H1 (cell line): Measurements from ENCODE around the gene DEDD. TPM values are rescaled to one million over a fixed set of nuclear protein-coding genes. Genes with fewer than 3 reads are reported as not detected.

Experiments used
- CTCF ChIA-PET: fragments of 300-600 bp; sonication (Branson Sonifier 250); formaldehyde crosslinking; loops from one replicate; lab custom pipeline; 2021; ENCODE audit not compliant: partially characterized antibody; lab: Charles Lee
- POLR2A ChIA-PET: fragments of 300-600 bp; sonication (Branson Sonifier 250); formaldehyde crosslinking; loops from one replicate; lab custom pipeline; 2021; ENCODE audit warnings: inconsistent platforms; ENCODE audit not compliant: partially characterized antibody; lab: Charles Lee
- DNase-seq, 2 experiments: peaks; one replicate each; pipeline versions ENCODE4 v3.0.0 to v3.0.0-alpha.2; 2010 to 2022; ENCODE audit warnings: low spot score in 2 of 2, low read depth in 1 of 2, mixed read lengths in 1 of 2
- FAIRE-seq: peaks from 2 replicates; lab custom pipeline; 2011; peaks lifted over from hg19 to GRCh38; lab: Jason Lieb, UNC
- H2AFZ ChIP-seq: 2 replicates; pipeline ENCODE4 v1.8.1; 2012; ENCODE audit warnings: low read length, inconsistent platforms
- H2AK5ac ChIP-seq: 2 replicates; pipeline ENCODE4 v1.6.1; 2013; ENCODE audit warnings: low read depth, low read length
- H2BK120ac ChIP-seq: replicated peaks from 2 replicates; pipeline ENCODE3; 2013; ENCODE audit warnings: low read depth, low read length, inconsistent platforms
- H2BK12ac ChIP-seq: 2 replicates; pipeline ENCODE4 v1.6.1; 2013; ENCODE audit warnings: low read depth, low read length
- H2BK15ac ChIP-seq: 2 replicates; pipeline ENCODE4 v1.6.1; 2013; ENCODE audit warnings: low read length
- H2BK20ac ChIP-seq: 2 replicates; pipeline ENCODE4 v1.6.1; 2013; ENCODE audit warnings: low read length
- H2BK5ac ChIP-seq: 2 replicates; pipeline ENCODE4 v1.6.1; 2013; ENCODE audit warnings: low read depth, low read length
- H3K14ac ChIP-seq: 2 replicates; pipeline ENCODE4 v1.6.1; 2013; ENCODE audit warnings: inconsistent platforms; ENCODE audit not compliant: insufficient read length
- H3K18ac ChIP-seq: 2 replicates; pipeline ENCODE4 v1.6.1; 2013; ENCODE audit warnings: low read length; ENCODE audit errors: extremely low read depth
- H3K23ac ChIP-seq: 2 replicates; pipeline ENCODE4 v1.6.1; 2013; ENCODE audit warnings: inconsistent platforms; ENCODE audit not compliant: insufficient read length
- H3K23me2 ChIP-seq: 2 replicates; pipeline ENCODE4 v1.6.1; 2013; ENCODE audit warnings: low read depth, low read length
- H3K27ac ChIP-seq: 2 replicates; pipeline ENCODE4 v1.6.1; 2011; ENCODE audit warnings: low read depth, low read length, inconsistent platforms
- H3K27me3 ChIP-seq, 4 experiments: replicated peaks in 1 of 4; 1 replicate in 1 of 4; 2 replicates in 3 of 4; pipeline versions ENCODE4 v1.6.1 to v1.8.1; 2011 to 2013; ENCODE audit warnings: low read length in 3 of 4, mild to moderate bottlenecking in 3 of 4, inconsistent platforms in 2 of 4, mixed read lengths in 2 of 4, moderate library complexity in 1 of 4; ENCODE audit not compliant: control insufficient read depth in 3 of 4, insufficient read depth in 3 of 4; ENCODE audit errors: extremely low read depth in 1 of 4
- H3K36me3 ChIP-seq, 4 experiments: 2 replicates each; pipeline versions ENCODE4 v1.6.1 to v1.8.1; 2011 to 2013; ENCODE audit warnings: mild to moderate bottlenecking in 4 of 4, low read length in 3 of 4, moderate library complexity in 2 of 4, control low read depth in 1 of 4, inconsistent platforms in 1 of 4; ENCODE audit not compliant: insufficient read depth in 4 of 4, control insufficient read depth in 2 of 4
- H3K4ac ChIP-seq: replicated peaks from 2 replicates; pipeline ENCODE3; 2013; ENCODE audit warnings: low read length, low read depth, mixed read lengths, inconsistent platforms; ENCODE audit not compliant: insufficient read length
- H3K4me1 ChIP-seq, 4 experiments: replicated peaks in 1 of 4; 1 replicate in 1 of 4; 2 replicates in 3 of 4; pipeline versions ENCODE4 v1.6.1 to v1.8.1; 2011 to 2013; ENCODE audit warnings: low read length in 3 of 4, inconsistent platforms in 2 of 4, mixed read lengths in 1 of 4; ENCODE audit not compliant: insufficient read depth in 4 of 4, control insufficient read depth in 3 of 4
- H3K4me2 ChIP-seq, 2 experiments: 2 replicates each; pipeline versions ENCODE4 v1.6.1 to v1.8.1; 2011 to 2013; ENCODE audit warnings: low read depth in 2 of 2, low read length in 2 of 2, control low read depth in 1 of 2, inconsistent platforms in 1 of 2, mild to moderate bottlenecking in 1 of 2; ENCODE audit not compliant: insufficient read depth in 1 of 2
- H3K4me3 ChIP-seq, 4 experiments: fragments of 200-600, 300-600 bp in 1 of 4; sonication (generic), shearing (Covaris generic), sonication (Bioruptor Twin) in 1 of 4; 2 replicates each; pipeline versions ENCODE4 v1.5.1 to v1.8.1; 2011 to 2016; ENCODE audit warnings: low read length in 4 of 4, low read depth in 3 of 4, control low read depth in 2 of 4, inconsistent platforms in 2 of 4, mild to moderate bottlenecking in 2 of 4, mixed read lengths in 1 of 4, moderate library complexity in 1 of 4; ENCODE audit not compliant: insufficient read depth in 2 of 4; ENCODE audit errors: extremely low read depth in 1 of 4
- H3K56ac ChIP-seq: replicated peaks from 2 replicates; pipeline ENCODE3; 2013; ENCODE audit warnings: low read depth, mild to moderate bottlenecking, mixed read lengths, low read length, inconsistent platforms; ENCODE audit not compliant: insufficient read length
- H3K79me1 ChIP-seq: 2 replicates; pipeline ENCODE4 v1.6.1; 2013; ENCODE audit warnings: low read depth, low read length, control low read depth
- H3K79me2 ChIP-seq, 2 experiments: 2 replicates each; pipeline versions ENCODE4 v1.6.1 to v1.8.1; 2012 to 2013; ENCODE audit warnings: low read length in 2 of 2, mild to moderate bottlenecking in 2 of 2, inconsistent platforms in 1 of 2; ENCODE audit not compliant: insufficient read depth in 2 of 2, control insufficient read depth in 1 of 2
- H3K9ac ChIP-seq, 4 experiments: replicated peaks in 1 of 4; 1 replicate in 1 of 4; 2 replicates in 3 of 4; pipeline versions ENCODE4 v1.6.1 to v1.8.1; 2011 to 2013; ENCODE audit warnings: low read depth in 3 of 4, low read length in 3 of 4, control low read depth in 2 of 4, mild to moderate bottlenecking in 2 of 4, moderate library complexity in 2 of 4, inconsistent platforms in 1 of 4; ENCODE audit errors: extremely low read depth in 1 of 4
- H3K9me3 ChIP-seq, 2 experiments: 2 replicates each; pipeline versions ENCODE4 v1.6.1 to v1.8.1; 2012 to 2013; ENCODE audit warnings: mild to moderate bottlenecking in 2 of 2, moderate library complexity in 2 of 2, control low read depth in 1 of 2, inconsistent platforms in 1 of 2, low read depth in 1 of 2, low read length in 1 of 2, mixed read lengths in 1 of 2; ENCODE audit not compliant: insufficient read depth in 2 of 2
- H4K20me1 ChIP-seq, 2 experiments: replicated peaks in 1 of 2; 2 replicates each; pipeline versions ENCODE3 to v1.8.1; 2011 to 2013; ENCODE audit warnings: inconsistent platforms in 2 of 2, low read length in 2 of 2, mild to moderate bottlenecking in 1 of 2; ENCODE audit not compliant: insufficient read depth in 2 of 2, control insufficient read depth in 1 of 2
- H4K5ac ChIP-seq: 2 replicates; pipeline ENCODE4 v1.6.1; 2013; ENCODE audit warnings: low read length, low read depth, mixed read lengths, inconsistent platforms; ENCODE audit not compliant: insufficient read length
- H4K8ac ChIP-seq: 2 replicates; pipeline ENCODE4 v1.8.0; 2013; ENCODE audit warnings: mild to moderate bottlenecking, moderate library complexity, low read length, inconsistent platforms; ENCODE audit not compliant: insufficient read depth; ENCODE audit errors: extremely low read depth
- H4K91ac ChIP-seq: replicated peaks from 2 replicates; pipeline ENCODE3; 2013; ENCODE audit warnings: low read length, mixed read lengths, inconsistent platforms; ENCODE audit not compliant: insufficient read length
- E2F6 ChIP-seq: IDR thresholded peaks from 2 replicates; pipeline ENCODE4 v1.6.1; 2012; ENCODE audit warnings: inconsistent platforms
- TEAD4 ChIP-seq: IDR thresholded peaks from 2 replicates; pipeline ENCODE4 v1.6.1; 2012; ENCODE audit warnings: low read depth, low read length, inconsistent platforms, mixed read lengths
- WGBS, 2 experiments: shearing (Covaris generic) in 1 of 2; methylation state at CpG; one replicate each; pipeline versions ENCODE4 v1.1.6 to v1.1.7; 2013 to 2015; ENCODE audit warnings: low lambda C conversion rate in 2 of 2, mixed read lengths in 2 of 2, inconsistent platforms in 1 of 2, low coverage in 1 of 2, missing lambda C conversion rate in 1 of 2; ENCODE audit not compliant: insufficient replicate concordance in 2 of 2, insufficient coverage in 1 of 2, insufficient read length in 1 of 2; ENCODE audit errors: extremely low coverage in 1 of 2, missing lambda C conversion rate in 1 of 2; 5-methylcytosine and 5-hydroxymethylcytosine counted together
- polyA plus RNA-seq, 7 experiments: library from polyadenylated mRNA; depleted of rRNA in 3 of 7; stranded (reverse) in 5 of 7; unstranded in 2 of 7; fragments of >200 nt in 5 of 7; fragments of 200-250 nt in 2 of 7; gene quantifications; 1 replicate in 5 of 7; 2 replicates in 1 of 7; 4 replicates in 1 of 7; pipeline versions ENCODE4 v1.2.1 to v1.2.3, GENCODE V29; 2011 to 2013; ENCODE audit warnings: missing spikeins in 2 of 7, mixed read lengths in 2 of 7
- total RNA-seq: library from RNA; stranded (reverse); fragmentation: NEBNext Ultra II Directional; extraction: Animal tissue kit (Norgen Biotek cat#: 25700); gene quantifications from 2 replicates; pipeline ENCODE4 v1.2.1, GENCODE V29; 2021

DEDD gene
- total and polyA plus RNA-seq, 2 of the 8 experiments (the other 6 are each of a cell fraction or from before 2014, with no cell fraction given) = 42.6 to 55.9 TPM

GRCh38 chr1:161182214-161182613 is 49.7 kb upstream of the DEDD start:
- no peak for FAIRE-seq
- Histone ChIP-seq H2AFZ (no peak overlapping the region), H3K27me3 (no peaks in the 10 kb centered on the region), H2BK20ac (no peak overlapping the region), H4K91ac (no peak overlapping the region), H3K27ac (no peak overlapping the region), H3K4me1 (peaks cover 0 to 9% (median 0%) of the 10 kb centered on the region in 4 experiments; a peak in 3 of 7 replicates), H3K79me1 (no peaks in the 10 kb centered on the region), H2BK120ac (no peak overlapping the region), H3K36me3 (no peaks in the 10 kb centered on the region), H3K23me2 (no peaks in the 10 kb centered on the region; the same call in 1 of the 2 replicates), H3K56ac (no peak overlapping the region), H3K23ac (no peak overlapping the region), H3K14ac (no peak overlapping the region), H4K20me1 (no peaks in the 10 kb centered on the region), H4K8ac (no peak overlapping the region), H3K79me2 (no peaks in the 10 kb centered on the region), H2AK5ac (no peak overlapping the region), H4K5ac (no peak overlapping the region), H2BK15ac (no peak overlapping the region), H3K4ac (no peak overlapping the region), H2BK12ac (no peak overlapping the region), H3K18ac (no peak overlapping the region), H3K9me3 (no peaks in the 10 kb centered on the region), H3K4me2 (no peak overlapping the region), H3K9ac (no peak overlapping the region), H2BK5ac (no peak overlapping the region), H3K4me3 (no peak overlapping the region)
- CTCF ChIA-PET = interaction anchor here (0.9 to 5.5 kb wide), 11 partner anchors 10 to 374 kb away, joined by 3 to 37 read pairs (median 6); partner anchors contain the start of genes NDUFS2 and PPOX
- WGBS, 2 experiments = 100% methylated on average over 1 of the region's 1 CpG; no CpG with 5 or more reads in 1 of the 2 experiments
- no peak for DNase-seq
- POLR2A ChIA-PET = interaction anchor here (0.9 to 2.9 kb wide), 5 partner anchors 9 to 257 kb away, joined by 3 to 14 read pairs (median 3); no protein-coding TSS in a partner anchor
- no peak for TF ChIP-seq E2F6
- TF ChIP-seq TEAD4 = no peak
- TF ChIP-seq, all 59 proteins: peak for 0
